HG02642 (cell line): ENCODE data around the gene ARHGAP30.
A peak's percentile ranks its signal among the peaks of the same experiment; 100 is the strongest.
"Not testable (repeated sequence)": the region's sequence is repeated elsewhere in the genome, so short reads cannot be mapped to it uniquely, and the experiment has no call there.

ENCODE experiments used
- ATAC-seq: cut with Tn5 transposase; IDR thresholded peaks from one replicate; pipeline ENCODE4 v1.9.1; 2021; ENCODE audit warnings: mild to moderate bottlenecking; ENCODE audit not compliant: unreplicated experiment, poor library complexity

The ARHGAP30 gene

DNA sequence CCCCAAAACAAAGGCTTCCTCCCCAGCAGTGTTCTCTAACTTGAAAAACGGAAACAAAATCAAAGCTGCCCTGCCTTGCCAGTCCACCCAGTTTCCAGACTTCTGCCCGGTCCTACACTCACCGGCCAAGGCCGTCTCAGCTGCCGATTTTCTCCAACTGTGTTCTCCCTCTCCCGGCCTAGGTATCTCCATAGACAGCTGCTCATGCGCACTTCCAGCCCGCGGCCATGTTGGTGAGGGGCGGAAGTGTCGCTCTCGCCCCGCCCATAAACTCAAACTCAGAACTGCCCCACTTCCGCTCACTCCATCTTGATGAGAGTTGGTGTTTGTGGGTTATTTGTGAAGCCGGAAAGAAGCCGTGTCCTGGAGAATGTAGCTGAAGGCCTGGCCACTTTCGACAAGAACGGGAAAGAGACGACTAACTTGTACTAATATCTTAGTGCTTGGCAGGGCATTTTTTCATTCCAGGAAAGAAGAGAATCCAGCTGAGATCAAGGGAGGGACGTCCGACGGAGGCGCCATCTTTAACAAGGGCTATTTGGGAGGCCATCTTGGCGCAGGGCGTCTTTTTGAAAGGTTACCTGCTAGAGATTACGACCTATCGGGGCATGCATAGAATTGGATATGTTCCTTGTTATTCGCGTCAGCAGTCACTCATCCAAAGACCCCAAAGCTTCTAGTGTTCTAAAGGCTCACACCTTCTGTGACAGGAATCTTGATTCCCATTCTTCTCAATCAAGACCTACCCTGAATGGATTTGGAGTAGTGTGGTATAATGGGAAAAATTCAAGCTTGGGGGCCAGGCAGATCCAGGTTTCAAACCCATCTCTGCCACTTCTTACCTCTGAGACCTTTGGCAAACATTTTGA is 23.7 kb downstream of the ARHGAP30 start, which contains the start of gene USF1:
Gene USF1, minus strand, starts transcription at position 242 of the 869 bp plus-strand sequence. CDS start 2,702 bp downstream, outside the sequence.
- peak; percentile 73 for ATAC-seq

DNA sequence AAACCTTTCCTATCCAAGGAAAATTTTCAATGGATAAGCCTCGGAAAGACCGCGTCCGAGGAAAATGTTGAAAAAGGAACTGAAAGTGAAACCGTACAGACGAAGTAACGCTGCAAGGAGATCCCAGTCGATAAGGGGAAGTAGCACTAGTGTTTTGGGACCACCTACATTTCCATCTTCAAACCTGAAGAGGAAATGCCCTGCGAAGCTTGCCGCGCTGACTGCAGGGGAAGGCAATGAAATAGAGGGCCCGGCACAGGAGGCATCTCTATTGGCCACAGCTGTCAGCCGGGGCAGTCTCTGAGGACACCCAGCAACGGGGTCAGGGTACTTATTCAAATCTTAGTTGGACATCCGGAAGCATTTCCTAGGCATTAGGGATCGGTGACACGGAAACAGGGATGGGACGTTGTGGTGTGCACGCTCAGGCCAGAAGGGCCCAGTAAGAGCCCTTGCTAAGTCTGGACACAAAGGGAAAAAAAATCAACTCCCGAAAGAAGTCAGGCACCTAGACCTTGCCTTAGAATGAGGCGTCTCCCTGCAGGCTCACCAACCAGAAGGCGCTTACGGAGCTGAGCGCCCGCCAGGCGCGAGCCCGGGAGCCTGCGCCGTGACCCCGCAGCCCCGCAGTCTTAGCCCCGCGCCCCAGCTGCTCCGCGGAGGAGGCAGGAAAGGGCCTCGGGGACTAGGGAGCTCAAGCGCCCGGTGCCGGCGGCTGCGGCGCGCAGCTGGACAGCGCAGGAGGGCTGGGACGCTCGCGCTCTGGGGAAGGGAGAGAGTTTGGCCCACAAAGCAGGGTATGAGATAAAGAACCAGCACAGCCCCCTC is 24.6 kb downstream of the ARHGAP30 start:
- peak; percentile 40 for ATAC-seq

DNA sequence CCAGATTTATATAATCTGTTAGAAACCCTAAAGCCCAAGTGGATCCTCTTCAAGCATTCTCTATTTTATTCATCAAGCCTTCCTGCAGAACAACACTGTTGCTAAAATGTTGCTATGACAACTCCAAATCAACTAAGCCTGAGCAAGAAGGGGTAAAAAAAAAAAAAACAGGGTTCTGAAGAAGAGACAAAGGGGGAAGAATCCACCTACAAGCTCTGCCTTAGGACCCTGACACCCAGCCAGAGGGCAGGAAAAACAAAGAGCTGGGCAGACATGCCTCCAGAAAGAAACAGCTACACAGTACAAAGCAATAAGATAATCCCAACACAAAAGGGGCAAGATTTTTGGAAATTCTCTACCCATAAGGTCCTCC is 25.2 kb downstream of the ARHGAP30 start:
- no peak for ATAC-seq

DNA sequence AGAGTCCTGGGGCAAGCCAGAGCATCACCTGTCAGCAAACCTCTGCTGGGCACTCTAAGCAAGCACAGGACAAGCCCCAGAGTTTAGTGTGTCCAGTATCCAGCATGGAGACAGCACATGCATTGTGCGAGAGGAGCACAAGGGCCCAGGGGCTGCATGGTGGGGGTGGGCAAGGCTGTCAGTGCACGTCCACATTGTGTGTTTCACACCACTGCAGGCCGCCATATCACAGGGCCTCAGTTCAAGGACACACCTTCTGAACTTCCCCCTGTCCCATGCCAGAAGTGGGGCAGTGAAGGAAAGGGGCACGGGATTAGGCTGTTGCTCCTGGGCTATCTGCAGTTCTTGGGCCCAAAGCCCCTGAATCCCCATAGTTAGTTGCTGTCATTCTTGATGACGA is 30.1 kb downstream of the ARHGAP30 start:
- no peak for ATAC-seq

DNA sequence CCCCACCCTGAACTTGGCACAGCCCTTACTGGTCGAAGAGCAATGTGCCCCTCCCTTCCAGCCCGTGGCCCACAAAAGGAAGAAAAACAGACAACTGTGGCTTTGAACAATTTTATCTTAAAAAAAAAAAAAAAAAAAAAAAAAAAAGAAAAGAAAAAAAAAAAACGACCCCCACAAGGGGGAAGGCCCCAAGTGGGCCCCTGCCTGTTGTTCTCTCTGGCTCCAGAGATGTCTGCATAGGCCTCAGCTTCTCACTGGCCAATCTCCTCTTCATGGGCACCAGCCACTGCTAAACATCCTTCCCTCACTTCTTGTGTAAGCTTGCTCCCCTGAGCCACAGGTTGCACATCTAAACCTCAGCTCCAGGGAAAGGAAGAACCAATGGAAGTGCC is 30.5 kb downstream of the ARHGAP30 start:
- ATAC-seq: no peak

DNA sequence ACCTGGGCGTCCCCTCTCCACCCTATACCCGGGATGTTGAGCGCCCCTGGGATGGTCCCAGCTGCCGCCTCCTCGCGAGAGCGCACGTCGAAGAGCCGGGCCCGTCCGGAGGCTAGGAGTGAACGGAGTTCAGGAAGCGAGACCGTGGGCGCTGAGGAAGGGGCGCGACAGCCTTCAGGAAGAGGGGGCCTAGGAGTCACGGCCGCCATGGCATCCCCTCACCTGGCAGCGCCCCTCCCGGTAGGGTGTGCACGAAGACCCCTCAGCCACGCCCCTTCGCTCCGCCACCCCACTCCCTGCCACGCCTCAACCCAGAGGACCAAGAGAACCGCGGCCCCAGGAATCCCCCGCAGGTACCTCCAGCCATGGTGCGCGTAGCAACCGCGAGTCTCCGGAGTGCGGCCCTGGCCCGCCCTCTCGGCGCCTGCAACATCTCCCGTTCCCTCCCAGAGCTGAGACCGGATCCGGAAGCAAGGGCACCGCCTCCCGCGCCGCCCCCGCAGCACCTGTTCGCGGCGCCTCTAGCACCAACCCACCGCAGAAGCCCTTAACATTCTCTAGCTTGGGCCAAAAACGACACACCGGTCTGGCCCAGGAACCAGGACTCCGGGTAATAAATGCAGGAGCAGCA is 31.1 kb downstream of the ARHGAP30 start, which contains the start of gene TSTD1:
Gene TSTD1, minus strand, starts transcription at position 442 of the 631 bp plus-strand sequence. Its CDS starts 75 bp downstream, at position 367.
- ATAC-seq: peak; percentile 88

DNA sequence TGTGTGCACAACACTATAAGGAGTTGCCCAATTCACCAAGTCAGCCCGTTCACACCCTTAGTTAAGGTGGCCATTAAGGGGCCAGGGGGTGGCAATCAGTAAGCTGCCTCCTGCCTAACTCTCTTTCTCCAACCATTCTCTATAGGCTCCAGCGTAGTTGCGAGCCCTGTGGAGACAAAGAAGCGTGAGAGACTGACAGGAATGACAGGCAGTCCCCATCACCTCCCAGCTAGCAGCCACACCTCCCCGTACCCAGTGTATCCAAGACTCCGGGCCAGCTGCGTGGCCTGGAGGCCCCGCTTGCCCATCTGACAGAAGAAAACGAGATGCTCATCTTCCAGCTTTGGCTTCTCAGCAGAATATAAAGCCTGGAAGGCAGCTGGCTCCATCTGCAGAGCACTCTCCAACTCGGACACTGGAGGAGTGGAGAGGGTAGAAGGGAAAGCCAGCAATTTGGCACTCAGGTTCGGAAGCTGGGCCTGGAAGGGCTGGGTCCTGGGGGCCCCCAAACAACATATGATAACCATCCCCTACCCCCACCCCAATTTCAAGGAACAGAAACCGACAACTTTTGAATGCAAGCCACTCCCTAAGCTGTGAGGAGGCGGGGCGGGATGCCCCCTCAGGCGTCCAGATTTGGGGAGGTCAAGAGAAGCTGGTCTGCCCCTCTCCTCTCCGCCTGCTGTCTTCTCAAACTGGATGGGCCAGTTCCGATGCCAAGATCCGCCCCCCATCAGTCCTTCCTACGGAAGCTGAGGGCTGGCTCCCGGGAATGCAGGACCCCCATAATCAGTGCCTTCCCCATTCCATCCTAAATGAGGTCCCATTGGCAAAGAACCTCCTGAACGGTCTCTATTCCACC is 31.8 kb downstream of the ARHGAP30 start:
- ATAC-seq: no peak

DNA sequence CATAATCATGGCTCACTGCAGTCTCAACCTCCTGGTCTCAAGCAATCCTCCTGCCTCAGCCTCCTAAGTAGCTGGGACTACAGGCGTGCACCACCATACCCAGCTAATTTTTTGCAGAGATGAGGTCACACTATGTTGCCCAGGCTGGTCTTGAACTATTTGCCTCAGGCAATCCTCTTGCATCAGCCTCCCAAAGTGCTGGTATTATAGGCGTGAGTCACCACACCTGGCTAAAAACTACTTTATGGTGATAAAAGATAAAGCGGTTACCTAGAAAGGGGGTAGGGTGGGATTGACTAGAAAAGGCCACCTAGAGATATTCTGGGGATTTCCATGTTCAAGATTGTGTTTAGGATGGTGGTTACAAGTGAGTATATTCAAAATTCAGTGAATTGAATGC is 35.9 kb downstream of the ARHGAP30 start:
- no peak for ATAC-seq

DNA sequence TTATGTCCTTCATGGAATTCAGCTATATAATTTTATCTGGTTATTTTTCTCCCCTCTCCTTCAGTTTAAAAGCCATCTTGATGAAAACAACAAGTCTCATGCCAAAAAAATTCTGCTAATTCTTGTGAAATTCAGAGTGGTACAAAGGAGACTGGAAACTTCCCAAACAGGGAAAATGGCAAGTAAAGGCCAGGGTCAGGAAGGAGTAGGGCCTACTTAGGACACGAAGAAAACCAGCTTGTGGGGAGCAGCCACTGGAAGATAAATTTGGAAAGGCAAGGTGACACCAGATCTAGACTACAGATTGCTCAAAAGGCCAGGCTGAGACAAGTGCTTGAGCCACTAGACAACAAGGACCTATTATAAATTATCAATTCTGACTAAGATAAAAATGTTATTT is 37.3 kb downstream of the ARHGAP30 start:
- ATAC-seq: no peak

DNA sequence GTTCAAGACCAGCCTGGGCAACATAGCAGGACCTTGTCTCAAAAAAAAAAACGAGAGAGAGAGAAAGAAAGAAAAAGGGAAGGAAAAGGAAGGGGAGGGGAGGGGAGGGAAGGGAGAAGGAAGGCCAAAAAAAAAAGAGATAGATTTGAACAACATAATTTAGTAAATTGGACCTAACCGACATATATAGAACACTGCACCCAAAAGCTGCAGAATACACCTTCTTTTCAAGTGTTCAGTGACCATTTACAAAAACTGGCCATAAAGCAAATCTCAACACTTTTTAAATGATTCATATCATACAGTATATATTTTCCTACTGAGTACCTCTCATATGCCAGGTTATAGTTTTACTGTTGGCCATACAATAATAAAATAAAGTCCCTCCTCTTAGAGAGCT is 37.8 kb downstream of the ARHGAP30 start:
- ATAC-seq: no peak

DNA sequence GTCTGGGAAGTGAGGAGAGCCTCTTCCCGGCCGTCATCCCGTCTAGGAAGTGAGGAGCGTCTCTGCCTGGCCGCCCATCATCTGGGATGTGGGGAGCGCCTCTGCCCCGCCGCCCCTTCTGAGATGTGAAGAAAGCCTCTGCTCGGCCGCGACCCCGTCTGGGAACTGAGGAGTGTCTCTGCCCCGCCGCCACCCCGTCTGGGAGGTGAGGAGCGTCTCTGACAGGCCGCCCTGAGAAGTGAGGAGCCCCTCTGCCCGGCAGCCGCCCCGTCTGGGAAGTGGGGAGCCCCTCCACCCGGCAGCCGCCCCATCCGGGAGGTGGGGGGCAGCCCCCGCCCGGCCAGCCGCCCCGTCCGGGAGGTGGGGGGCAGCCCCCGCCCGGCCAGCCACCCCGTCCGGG is 40.2 kb downstream of the ARHGAP30 start:
- not testable (repeated sequence) for ATAC-seq

DNA sequence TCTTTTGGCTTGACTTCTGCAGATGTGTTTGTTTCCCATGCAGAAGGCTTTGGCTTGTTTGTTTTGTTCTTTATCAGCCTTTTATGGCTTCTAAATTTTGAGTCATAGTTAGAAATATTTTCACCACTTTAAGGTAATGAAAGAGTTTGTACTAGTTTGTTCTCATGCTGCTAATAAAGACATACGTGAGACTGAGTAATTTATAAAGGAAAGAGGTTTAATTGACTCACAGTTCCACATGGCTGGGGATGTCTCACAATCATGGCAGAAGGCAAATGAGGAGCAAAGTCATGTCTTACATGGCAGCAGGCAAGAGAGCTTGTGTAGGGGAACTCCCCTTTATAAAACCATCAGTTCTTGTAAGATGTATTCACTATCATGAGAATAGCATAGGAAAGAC is 42.7 kb downstream of the ARHGAP30 start:
- not testable (repeated sequence) for ATAC-seq

DNA sequence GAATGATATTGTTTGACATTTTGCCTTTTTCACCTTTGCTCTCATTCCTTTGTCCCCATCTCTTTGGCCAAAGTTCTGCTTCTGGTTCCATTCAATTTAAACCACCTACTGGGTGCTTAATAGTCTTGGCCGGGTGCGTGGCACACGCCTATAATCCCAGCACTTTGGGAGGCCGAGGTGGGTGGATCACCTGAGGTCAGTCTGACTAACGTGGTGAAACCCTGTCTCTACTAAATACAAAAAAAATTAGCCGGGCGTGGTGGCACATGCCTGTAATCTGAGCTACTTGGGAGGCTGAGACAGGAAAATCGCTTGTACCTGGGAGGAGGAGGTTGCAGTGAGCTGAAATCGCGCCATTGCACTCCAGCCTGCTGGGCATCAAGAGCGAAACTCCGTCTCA is 47.3 kb downstream of the ARHGAP30 start:
- not testable (repeated sequence) for ATAC-seq

DNA sequence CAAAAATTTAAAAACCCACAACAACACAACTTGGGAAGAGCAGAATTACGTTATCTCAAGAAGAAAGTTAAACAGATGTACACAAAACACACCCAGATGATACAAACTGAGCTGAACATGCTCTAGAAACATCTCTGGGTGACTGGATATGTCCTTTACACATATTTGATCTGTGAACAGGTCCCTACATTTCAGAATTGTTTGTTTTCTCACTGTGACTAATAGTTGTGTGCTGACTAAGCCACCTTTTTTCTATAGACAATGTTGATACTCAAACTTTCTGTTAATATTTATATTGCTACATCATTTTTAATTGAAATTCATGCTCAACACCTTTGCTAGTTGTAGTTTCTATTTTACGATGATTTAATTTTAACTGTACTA is 47.7 kb downstream of the ARHGAP30 start:
- ATAC-seq: no peak

DNA sequence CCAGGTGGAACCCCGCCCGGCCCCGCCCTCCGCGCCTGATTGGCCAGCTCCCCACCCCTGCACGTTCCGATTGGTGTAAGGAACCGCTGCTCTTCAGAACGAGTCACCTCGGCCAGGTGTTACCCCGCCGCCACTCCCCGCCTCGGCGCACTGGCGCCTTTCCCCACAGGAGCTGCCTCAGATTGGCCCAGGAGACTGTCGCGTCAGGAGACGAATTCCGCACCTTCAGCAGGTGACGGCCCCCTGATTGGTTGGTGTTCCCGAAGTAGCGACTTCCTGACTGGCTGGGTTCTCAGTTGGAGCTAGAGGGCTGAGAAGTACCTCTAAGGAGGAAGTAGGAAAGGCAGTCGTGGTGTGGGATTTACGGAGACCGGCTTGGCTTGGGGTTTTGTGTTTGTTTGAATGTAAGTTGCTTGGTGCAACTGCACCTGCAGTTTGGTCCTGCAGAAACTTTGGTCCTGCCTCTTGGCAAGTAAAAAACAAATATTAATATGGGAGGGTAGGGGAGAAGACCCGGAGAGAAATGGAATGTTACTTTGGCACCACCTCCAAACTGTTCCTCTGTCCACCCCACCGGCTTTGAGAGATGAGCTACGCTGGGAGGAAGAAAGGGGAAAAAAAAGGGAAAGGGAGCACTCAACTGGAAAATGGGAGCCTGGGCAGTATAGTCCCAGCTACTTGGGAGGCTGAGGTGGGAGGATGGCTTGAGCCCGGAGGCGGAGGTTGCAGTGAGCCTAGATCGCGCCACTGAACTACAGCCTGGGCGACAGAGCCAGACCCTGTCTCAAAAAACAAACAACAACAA is 48.3 kb downstream of the ARHGAP30 start:
- peak; percentile 82 for ATAC-seq

DNA sequence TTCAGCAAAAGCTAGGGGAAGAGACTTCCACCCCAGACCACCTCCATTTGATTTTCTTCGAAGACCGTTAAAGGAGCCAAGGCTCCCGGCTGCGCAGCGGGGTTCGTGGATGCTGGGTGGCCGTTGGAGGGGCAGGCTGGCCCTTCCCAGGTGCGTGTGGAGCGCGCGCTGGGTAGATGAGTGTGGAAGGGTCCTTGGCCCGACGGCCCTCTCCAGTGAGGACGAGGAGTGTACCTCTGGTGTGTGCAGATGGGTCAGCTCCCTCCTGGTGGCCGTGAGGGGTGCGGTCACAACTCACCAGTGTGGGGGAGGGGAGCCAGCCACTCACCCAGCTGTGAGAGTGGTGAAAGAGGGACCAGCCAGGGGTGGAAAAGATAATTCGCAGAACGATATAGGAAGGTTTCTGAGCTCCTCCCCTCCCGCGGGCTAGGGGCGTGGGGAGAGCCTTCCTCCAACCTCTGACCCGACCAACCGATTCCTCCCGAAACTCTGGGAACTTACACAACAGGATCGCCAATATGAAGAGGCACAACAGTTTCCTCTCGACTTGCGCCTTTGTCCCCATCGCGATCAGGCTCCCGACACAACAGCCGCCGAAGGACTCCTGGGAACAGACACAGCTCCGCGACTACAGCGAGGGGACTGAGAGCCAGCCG is 49.1 kb downstream of the ARHGAP30 start, which contains the start of gene F11R:
Gene F11R, minus strand, starts transcription at position 644 of the 656 bp plus-strand sequence. Its CDS starts 79 bp downstream, at position 565.
- peak; percentile 48 for ATAC-seq

DNA sequence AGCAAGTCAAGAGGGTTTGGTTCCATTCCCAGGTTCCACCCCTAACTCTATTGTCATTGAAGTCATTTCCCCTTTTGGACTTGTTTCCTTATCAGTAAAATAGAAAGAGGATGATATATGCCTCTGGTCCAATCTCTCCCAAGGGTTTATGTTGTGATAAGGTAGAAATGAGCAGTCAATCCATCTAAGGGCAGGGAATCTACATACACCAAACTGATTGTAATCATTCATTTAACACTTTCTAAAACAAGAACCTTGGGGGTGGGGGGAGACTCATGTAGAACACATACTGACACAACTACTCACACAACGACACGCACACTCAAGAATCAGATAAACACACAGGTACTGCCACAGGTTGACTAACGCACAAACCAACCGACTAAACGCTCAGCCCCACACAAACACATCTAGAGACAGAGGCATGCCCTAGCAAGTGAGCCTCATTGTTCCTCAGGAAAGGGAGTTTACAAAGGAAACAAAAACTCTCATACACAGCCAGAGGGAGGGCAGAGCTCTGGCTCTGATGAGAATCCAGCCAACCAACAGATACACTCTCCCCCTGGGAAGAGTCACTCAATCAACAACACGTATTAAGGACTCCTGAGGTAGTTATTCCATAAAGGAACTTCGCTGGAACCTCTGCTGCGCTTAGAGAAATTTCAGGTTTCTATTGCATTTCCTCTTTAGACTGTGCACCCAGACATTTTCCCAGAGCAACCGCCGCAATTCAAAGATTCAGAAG is 49.8 kb downstream of the ARHGAP30 start:
- peak; percentile 11 for ATAC-seq
